C1 segment of cervical spinal cord (tissue), 14 donors: ENCODE data around the gene WDR76.
A peak's percentile ranks its signal among the peaks of the same experiment; 100 is the strongest.
"Not testable (repeated sequence)": the region's sequence is repeated elsewhere in the genome, so short reads cannot be mapped to it uniquely, and the experiment has no call there.

Source experiments
- DNase-seq, 14 donors: peaks; one replicate each; lab custom pipeline; 2025; lab: John Stamatoyannopoulos, UW

WDR76 gene

GRCh38 chr15:43821505-43821904 is 5.3 kb upstream of the WDR76 start:
- DNase-seq: no peak

GRCh38 chr15:43824302-43825246 is 2.2 kb upstream of the WDR76 start, which contains the start of gene MFAP1:
Gene MFAP1, minus strand, starts transcription at chr15:43824690. Its CDS starts 121 bp downstream, at chr15:43824569.
- DNase-seq: peak; percentile 25 to 93 (median 88)

- not testable (repeated sequence) for DNase-seq
Measured at GRCh38 chr15:43825305-43825704, 1.5 kb upstream of the WDR76 start.

GRCh38 chr15:43826029-43826507 is 734 bp upstream of the WDR76 start:
- no peak for DNase-seq

- DNase-seq: no peak
Measured at GRCh38 chr15:43828061-43828657, 1.4 kb downstream of the WDR76 start.

- DNase-seq: not testable (repeated sequence)
Measured at GRCh38 chr15:43829951-43830540, 3.2 kb downstream of the WDR76 start.

- not testable (repeated sequence) for DNase-seq
Measured at GRCh38 chr15:43830691-43831275, 4.0 kb downstream of the WDR76 start.

GRCh38 chr15:43831519-43832052 is 4.8 kb downstream of the WDR76 start:
- DNase-seq: not testable (repeated sequence)

- DNase-seq: not testable (repeated sequence)
Measured at GRCh38 chr15:43832485-43832884, 5.7 kb downstream of the WDR76 start.

- no peak for DNase-seq
Measured at GRCh38 chr15:43845421-43845820, 18.6 kb downstream of the WDR76 start.

- DNase-seq: no peak
Measured at GRCh38 chr15:43851251-43851650, 24.4 kb downstream of the WDR76 start.

GRCh38 chr15:43852607-43853006 is 25.8 kb downstream of the WDR76 start:
- no peak for DNase-seq

GRCh38 chr15:43854801-43855200 is 28.0 kb downstream of the WDR76 start:
- no peak for DNase-seq

- no peak for DNase-seq
Measured at GRCh38 chr15:43859546-43859945, 32.7 kb downstream of the WDR76 start.

- DNase-seq: not testable (repeated sequence)
Measured at GRCh38 chr15:43866636-43867035, 39.8 kb downstream of the WDR76 start.

GRCh38 chr15:43867096-43867495 is 40.3 kb downstream of the WDR76 start:
- no peak for DNase-seq

GRCh38 chr15:43868406-43868805 is 41.6 kb downstream of the WDR76 start:
- DNase-seq: no peak

- no peak for DNase-seq
Measured at GRCh38 chr15:43871835-43872234, 45.0 kb downstream of the WDR76 start.

- DNase-seq: peak in 6 of 14 donors; percentile 26 to 43 (median 37)
Measured at GRCh38 chr15:43872416-43873020, 45.7 kb downstream of the WDR76 start.

GRCh38 chr15:43873651-43874050 is 46.8 kb downstream of the WDR76 start:
- no peak for DNase-seq

GRCh38 chr15:43876872-43877271 is 50.1 kb downstream of the WDR76 start:
- DNase-seq: no peak
